ENCODE measurements around the gene LDB2.

LDB2 gene

GRCh38 chr4:16503421-16504100, 394.9 kb downstream of the LDB2 start:
- no peak overlapping the region for H3K4me2 ChIP-seq (ENCODE audit: low read length)
- no peaks in the 10 kb centered on the region for H3K27me3 ChIP-seq (ENCODE audit: control insufficient read depth, low read length)
- no peaks in the 10 kb centered on the region for H3K79me2 ChIP-seq (ENCODE audit: control insufficient read depth, low read length)
- no peaks in the 10 kb centered on the region for H3K4me1 ChIP-seq (ENCODE audit: control insufficient read depth, low read length)
- no peaks in the 10 kb centered on the region for H3K9me3 ChIP-seq (ENCODE audit: control insufficient read depth, insufficient read depth, low read length)
- no peaks in the 10 kb centered on the region for H3F3A ChIP-seq (ENCODE audit: control insufficient read depth, insufficient read depth)
- H3K27ac ChIP-seq (ENCODE audit: low read depth, low read length) = no peak overlapping the region
- no peak overlapping the region for H3K4me3 ChIP-seq (ENCODE audit: low read length)
- H3K9me2 ChIP-seq (replicated peaks; ENCODE audit: control insufficient read depth, low read length) = no peaks in the 10 kb centered on the region
- H3K36me3 ChIP-seq (ENCODE audit: control insufficient read depth, low read length) = no peaks in the 10 kb centered on the region
- no peaks in the 10 kb centered on the region for H4K20me1 ChIP-seq (ENCODE audit: control insufficient read depth, insufficient read depth, low read depth, low read length)
- TF ChIP-seq EZH2phosphoT487 (IDR thresholded peaks at IDR 0.05; ENCODE audit: borderline replicate concordance, low read length) (no peak), CTCF (IDR thresholded peaks at IDR 0.05; ENCODE audit: low read depth, low read length, poor library complexity, severe bottlenecking) (no peak)

GRCh38 chr4:16498978-16499377, 399.5 kb downstream of the LDB2 start:
- TF ChIP-seq CTCF (IDR thresholded peaks at IDR 0.05; ENCODE audit: low read depth, low read length, poor library complexity, severe bottlenecking) (no peak), EZH2phosphoT487 (IDR thresholded peaks at IDR 0.05; ENCODE audit: borderline replicate concordance, low read length) (no peak)
- no peak overlapping the region for H3K4me3 ChIP-seq (ENCODE audit: low read length)
- H3K4me2 ChIP-seq (ENCODE audit: low read length) = no peak overlapping the region
- no peaks in the 10 kb centered on the region for H3K36me3 ChIP-seq (ENCODE audit: control insufficient read depth, low read length)
- H3K4me1 ChIP-seq (ENCODE audit: control insufficient read depth, low read length) = no peaks in the 10 kb centered on the region
- H3K27ac ChIP-seq (ENCODE audit: low read depth, low read length) = no peak overlapping the region
- no peaks in the 10 kb centered on the region for H3K9me2 ChIP-seq (replicated peaks; ENCODE audit: control insufficient read depth, low read length)
- no peaks in the 10 kb centered on the region for H3F3A ChIP-seq (ENCODE audit: control insufficient read depth, insufficient read depth)
- H4K20me1 ChIP-seq (ENCODE audit: control insufficient read depth, insufficient read depth, low read depth, low read length) = no peaks in the 10 kb centered on the region
- no peaks in the 10 kb centered on the region for H3K9me3 ChIP-seq (ENCODE audit: control insufficient read depth, insufficient read depth, low read length)
- no peaks in the 10 kb centered on the region for H3K79me2 ChIP-seq (ENCODE audit: control insufficient read depth, low read length)
- no peaks in the 10 kb centered on the region for H3K27me3 ChIP-seq (ENCODE audit: control insufficient read depth, low read length)

- H3K4me2 ChIP-seq (ENCODE audit: low read length) = no peak overlapping the region
- H3K4me3 ChIP-seq (ENCODE audit: low read length) = no peak overlapping the region
- no peaks in the 10 kb centered on the region for H3K9me2 ChIP-seq (replicated peaks; ENCODE audit: control insufficient read depth, low read length)
- no peaks in the 10 kb centered on the region for H3K27me3 ChIP-seq (ENCODE audit: control insufficient read depth, low read length)
- no peaks in the 10 kb centered on the region for H3K4me1 ChIP-seq (ENCODE audit: control insufficient read depth, low read length)
- H3K9me3 ChIP-seq (ENCODE audit: control insufficient read depth, insufficient read depth, low read length) = no peaks in the 10 kb centered on the region
- H3K36me3 ChIP-seq (ENCODE audit: control insufficient read depth, low read length) = no peaks in the 10 kb centered on the region
- H3K27ac ChIP-seq (ENCODE audit: low read depth, low read length) = no peak overlapping the region
- no peaks in the 10 kb centered on the region for H3K79me2 ChIP-seq (ENCODE audit: control insufficient read depth, low read length)
- H4K20me1 ChIP-seq (ENCODE audit: control insufficient read depth, insufficient read depth, low read depth, low read length) = no peaks in the 10 kb centered on the region
- H3F3A ChIP-seq (ENCODE audit: control insufficient read depth, insufficient read depth) = no peaks in the 10 kb centered on the region
- TF ChIP-seq CTCF (IDR thresholded peaks at IDR 0.05; ENCODE audit: low read depth, low read length, poor library complexity, severe bottlenecking) (no peak), EZH2phosphoT487 (IDR thresholded peaks at IDR 0.05; ENCODE audit: borderline replicate concordance, low read length) (no peak)
Observed at GRCh38 chr4:16496501-16496900, 401.9 kb downstream of the LDB2 start.
